Measurements from ENCODE around the gene RAB3GAP2.

RAB3GAP2 gene

DNA sequence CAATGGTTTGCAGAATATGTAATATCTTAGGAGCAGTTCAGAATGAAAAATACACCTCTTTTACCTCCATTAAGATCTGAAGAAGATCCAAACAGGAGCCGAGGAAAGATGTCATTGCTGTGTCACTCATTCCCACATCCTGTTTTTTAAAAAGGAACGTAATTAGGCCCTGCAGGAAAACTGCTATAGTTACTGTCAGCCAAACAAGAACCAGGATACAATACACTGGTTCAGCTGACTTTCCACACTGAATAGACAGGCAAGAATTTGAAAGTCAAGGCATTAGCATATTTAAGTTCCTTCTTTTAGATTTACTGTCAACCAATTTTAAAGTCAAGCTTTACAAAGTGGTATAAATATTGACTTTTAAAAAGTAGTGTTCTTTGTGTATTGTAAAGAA lies 114.5 kb downstream of the RAB3GAP2 start:
- TF ChIP-seq, protein P1, sequence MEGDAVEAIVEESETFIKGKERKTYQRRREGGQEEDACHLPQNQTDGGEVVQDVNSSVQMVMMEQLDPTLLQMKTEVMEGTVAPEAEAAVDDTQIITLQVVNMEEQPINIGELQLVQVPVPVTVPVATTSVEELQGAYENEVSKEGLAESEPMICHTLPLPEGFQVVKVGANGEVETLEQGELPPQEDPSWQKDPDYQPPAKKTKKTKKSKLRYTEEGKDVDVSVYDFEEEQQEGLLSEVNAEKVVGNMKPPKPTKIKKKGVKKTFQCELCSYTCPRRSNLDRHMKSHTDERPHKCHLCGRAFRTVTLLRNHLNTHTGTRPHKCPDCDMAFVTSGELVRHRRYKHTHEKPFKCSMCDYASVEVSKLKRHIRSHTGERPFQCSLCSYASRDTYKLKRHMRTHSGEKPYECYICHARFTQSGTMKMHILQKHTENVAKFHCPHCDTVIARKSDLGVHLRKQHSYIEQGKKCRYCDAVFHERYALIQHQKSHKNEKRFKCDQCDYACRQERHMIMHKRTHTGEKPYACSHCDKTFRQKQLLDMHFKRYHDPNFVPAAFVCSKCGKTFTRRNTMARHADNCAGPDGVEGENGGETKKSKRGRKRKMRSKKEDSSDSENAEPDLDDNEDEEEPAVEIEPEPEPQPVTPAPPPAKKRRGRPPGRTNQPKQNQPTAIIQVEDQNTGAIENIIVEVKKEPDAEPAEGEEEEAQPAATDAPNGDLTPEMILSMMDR (IDR thresholded peaks at IDR 0.05; ENCODE audit: low read depth, low read length): no peak
- H3K4me3 ChIP-seq (ENCODE audit: low read depth, low read length): no peak overlapping the region

DNA sequence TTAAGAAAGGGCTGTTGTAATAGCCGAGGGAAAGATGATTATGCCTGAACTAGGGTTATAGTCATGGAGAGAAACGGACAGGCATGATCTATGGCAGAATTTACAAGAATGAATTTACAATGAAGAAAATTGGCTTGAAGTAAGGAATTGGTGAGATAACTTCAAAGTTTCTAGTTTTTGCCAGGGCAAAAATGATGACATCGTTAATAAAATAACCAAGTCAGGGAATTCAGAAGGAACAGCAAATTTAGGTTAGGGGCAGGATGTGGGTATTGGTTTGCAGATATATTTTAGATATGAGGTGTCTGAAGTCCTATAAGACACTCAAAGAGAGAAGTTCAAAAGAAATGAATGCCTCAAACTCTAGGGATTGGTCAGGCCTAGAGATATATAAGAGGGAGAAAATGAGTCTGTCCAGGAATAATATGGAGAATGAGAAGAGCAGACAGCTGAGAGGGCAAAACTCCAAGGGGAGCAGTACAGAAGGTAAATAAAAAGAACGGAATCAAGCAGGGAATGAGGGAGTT lies 115.6 kb downstream of the RAB3GAP2 start:
- H3K4me3 ChIP-seq (ENCODE audit: low read depth, low read length): no peak overlapping the region
- TF ChIP-seq, protein P1 (IDR thresholded peaks at IDR 0.05; ENCODE audit: low read depth, low read length): no peak

DNA sequence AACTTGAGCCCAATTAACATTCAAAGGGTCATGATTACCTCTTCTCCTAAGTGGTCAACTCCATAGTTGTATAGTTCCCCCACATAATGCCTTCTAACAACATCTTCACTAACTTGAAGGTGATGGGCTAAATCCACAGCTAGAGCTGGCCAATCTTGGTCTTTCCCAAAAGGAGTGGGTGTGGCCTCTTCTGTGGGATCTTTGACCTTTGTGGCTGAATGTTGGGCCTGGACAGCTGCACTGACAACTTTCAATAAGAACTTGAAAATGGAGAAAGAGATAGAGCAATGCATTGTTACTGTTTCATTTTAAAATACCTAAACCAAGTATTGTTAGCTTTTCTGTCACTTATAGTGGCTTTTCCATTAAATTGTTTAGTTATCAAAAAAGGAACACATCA lies 119.1 kb downstream of the RAB3GAP2 start:
- no peak overlapping the region for H3K4me3 ChIP-seq (ENCODE audit: low read depth, low read length)
- TF ChIP-seq, protein P1 (IDR thresholded peaks at IDR 0.05; ENCODE audit: low read depth, low read length): no peak

DNA sequence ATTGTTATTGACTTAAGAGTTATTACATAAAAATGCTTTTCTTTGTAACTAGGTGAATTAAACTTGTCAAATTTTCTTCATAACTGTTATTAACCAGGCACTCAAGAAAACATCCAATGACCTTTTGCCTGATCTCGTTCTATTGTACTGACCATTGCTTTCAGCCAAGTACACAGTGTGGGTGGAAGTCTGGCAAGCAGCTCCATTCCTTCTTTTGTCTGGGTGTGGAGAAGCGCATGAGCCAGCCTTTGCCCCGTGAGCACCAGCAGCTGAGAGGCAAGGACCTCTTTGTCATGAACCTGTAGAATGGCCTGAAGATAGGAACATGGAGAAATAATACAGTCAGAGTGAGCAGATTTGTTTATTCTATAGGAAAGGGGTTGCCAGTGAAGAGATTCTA lies 120.8 kb downstream of the RAB3GAP2 start:
- H3K4me3 ChIP-seq (ENCODE audit: low read depth, low read length): no peak overlapping the region
- TF ChIP-seq, protein P1 (IDR thresholded peaks at IDR 0.05; ENCODE audit: low read depth, low read length): no peak

DNA sequence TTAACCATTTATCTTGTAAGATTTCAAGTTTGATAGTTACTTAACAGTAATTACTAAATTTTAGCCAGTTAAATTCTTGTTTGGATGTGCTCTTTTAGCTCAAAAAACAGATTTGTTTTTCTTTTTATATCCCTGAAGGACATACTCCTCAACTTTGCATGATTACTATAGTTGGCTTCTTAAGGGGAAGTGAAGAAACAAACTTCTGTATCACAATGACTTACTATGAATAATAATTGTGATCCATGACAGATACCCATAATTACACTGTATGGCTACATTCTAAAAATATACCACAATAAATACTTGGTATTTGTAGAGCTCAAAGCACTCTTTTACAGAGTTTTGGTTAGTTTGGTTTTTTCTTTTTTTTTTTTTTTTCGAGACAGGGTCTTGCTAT lies 122.5 kb downstream of the RAB3GAP2 start:
- H3K4me3 ChIP-seq (ENCODE audit: low read depth, low read length): no peak overlapping the region
- TF ChIP-seq, protein P1 (IDR thresholded peaks at IDR 0.05; ENCODE audit: low read depth, low read length): no peak

DNA sequence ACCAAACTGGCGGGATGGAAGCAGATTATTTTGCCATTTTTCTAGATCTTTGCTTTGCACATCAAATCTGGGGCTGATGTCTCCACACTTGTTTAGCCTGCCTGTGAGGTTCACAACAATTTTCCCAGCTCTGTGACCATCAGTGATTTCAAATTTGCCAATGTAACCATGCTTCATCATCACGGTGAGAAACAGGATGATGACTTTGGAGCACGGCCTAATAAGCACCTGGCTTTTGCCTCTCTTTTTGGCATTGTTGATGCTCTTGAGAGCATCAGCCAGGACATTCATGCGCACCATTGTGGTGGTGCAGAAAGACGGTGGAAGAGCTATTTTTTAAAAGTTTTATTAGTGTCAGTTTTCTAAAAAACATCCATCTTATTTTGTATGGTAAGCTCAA lies 128.2 kb downstream of the RAB3GAP2 start:
- TF ChIP-seq, protein P1 (IDR thresholded peaks at IDR 0.05; ENCODE audit: low read depth, low read length): no peak
- no peak overlapping the region for H3K4me3 ChIP-seq (ENCODE audit: low read depth, low read length)

DNA sequence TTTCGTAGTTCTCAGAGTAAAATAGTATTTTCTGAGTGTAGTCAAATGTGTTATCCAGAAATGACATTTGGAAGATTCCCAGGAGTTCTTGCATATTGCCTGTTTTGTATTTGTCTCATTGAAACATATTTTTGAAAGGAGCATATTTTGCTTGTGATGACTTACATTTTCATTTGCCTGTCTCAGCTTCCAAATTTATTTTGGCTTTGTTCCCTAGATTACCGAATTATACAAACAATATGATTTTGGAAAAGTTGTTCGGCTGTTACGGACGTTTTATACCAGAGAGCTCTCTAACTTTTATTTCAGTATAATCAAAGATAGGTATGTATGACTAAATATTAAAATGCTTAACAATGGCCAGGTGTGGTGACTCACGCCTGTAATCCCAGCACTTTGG lies 132.3 kb downstream of the RAB3GAP2 start:
- TF ChIP-seq, protein P1 (IDR thresholded peaks at IDR 0.05; ENCODE audit: low read depth, low read length): no peak

More for the DNA sequence above, 132.3 kb downstream of the RAB3GAP2 start:
- H3K4me3 ChIP-seq (ENCODE audit: low read depth, low read length): no peak overlapping the region

All from WI38 (cell line).